ENCODE data around the gene KRT73. TPM values are rescaled to one million over a fixed set of nuclear protein-coding genes. Genes with fewer than 3 reads are reported as not detected.
A peak's percentile ranks its signal among the peaks of the same experiment; 100 is the strongest.

Gene KRT73
- total and polyA plus RNA-seq, 2 of the 8 experiments (the other 6 are each of a cell fraction or from before 2014, with no cell fraction given) = not detected

DNA sequence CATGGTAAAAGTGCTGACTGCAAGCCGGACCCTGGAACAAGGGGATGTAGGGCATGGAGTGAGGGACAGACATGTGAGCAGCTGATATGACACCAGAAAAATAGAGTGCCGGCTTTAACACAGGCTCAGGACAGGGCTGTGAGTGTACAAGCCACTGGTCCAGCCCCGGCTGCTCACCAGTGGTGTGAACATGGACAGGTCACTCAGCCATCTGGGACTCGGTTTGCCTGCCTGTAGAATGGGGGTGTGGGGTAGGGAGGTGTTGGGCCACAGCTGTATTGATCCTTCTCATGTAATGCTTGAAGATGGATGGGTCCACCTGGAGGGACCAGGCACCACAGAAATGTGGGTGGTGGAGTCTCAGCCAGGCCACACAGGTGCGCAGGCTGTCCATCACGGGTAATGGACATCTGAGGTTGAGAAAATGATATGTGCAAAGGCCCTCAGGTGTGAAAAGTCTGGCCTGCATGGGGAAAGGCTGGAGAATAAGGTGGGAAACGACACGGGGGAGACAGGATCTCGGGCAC, 34.1 kb downstream of the KRT73 start:
- H3K4me1 ChIP-seq (replicated peaks in 1 of 4; ENCODE audit: control insufficient read depth in 3 of 4, insufficient read depth in 4 of 4, low read length in 3 of 4) = no peaks in the 10 kb centered on the region
- H2BK5ac ChIP-seq (ENCODE audit: low read depth, low read length) = no peak overlapping the region
- 91% methylated on average over 9 of the region's 9 CpGs; no CpG with 5 or more reads in 1 of the 2 experiments for WGBS, 2 experiments (ENCODE audit: extremely low coverage in 1 of 2, insufficient coverage in 1 of 2, insufficient read length in 1 of 2, insufficient replicate concordance in 2 of 2, low coverage in 1 of 2, low lambda C conversion rate in 2 of 2, missing lambda C conversion rate in 1 of 2)
- H3K27ac ChIP-seq (ENCODE audit: low read depth, low read length) = no peak overlapping the region
- no peak for DNase-seq (ENCODE audit: low read depth in 1 of 2, low spot score in 2 of 2)
- H3K36me3 ChIP-seq (ENCODE audit: control insufficient read depth in 2 of 4, insufficient read depth in 4 of 4, low read length in 3 of 4) = no peaks in the 10 kb centered on the region
- no peak overlapping the region for H4K5ac ChIP-seq (ENCODE audit: insufficient read length, low read depth, low read length)
- ChIA-PET POLR2A (ENCODE audit: partially characterized antibody) (no interaction called here), CTCF (ENCODE audit: partially characterized antibody) (interaction anchor here (0.8 to 23.2 kb wide), 28 partner anchors 9 to 444 kb away, joined by 3 to 502 read pairs (median 6); partner anchors contain the start of gene KRT74)
- no peaks in the 10 kb centered on the region for H3K79me1 ChIP-seq (ENCODE audit: low read depth, low read length)
- no peak overlapping the region for H4K91ac ChIP-seq (replicated peaks; ENCODE audit: insufficient read length, low read length)
- H3K79me2 ChIP-seq (ENCODE audit: control insufficient read depth in 1 of 2, insufficient read depth in 2 of 2, low read length in 2 of 2) = no peaks in the 10 kb centered on the region
- H3K4me2 ChIP-seq (ENCODE audit: insufficient read depth in 1 of 2, low read depth in 2 of 2, low read length in 2 of 2) = no peak overlapping the region
- H2BK120ac ChIP-seq (replicated peaks; ENCODE audit: low read depth, low read length) = no peak overlapping the region
- FAIRE-seq = no peak
- no peak overlapping the region for H3K14ac ChIP-seq (ENCODE audit: insufficient read length)
- no peak overlapping the region for H3K23ac ChIP-seq (ENCODE audit: insufficient read length)
- H3K4ac ChIP-seq (replicated peaks; ENCODE audit: insufficient read length, low read depth, low read length) = no peak overlapping the region
- H4K8ac ChIP-seq (ENCODE audit: extremely low read depth, insufficient read depth, low read length) = no peak overlapping the region
- H2AFZ ChIP-seq (ENCODE audit: low read length) = no peak overlapping the region
- no peaks in the 10 kb centered on the region; a peak in 1 of 7 replicates for H3K27me3 ChIP-seq (replicated peaks in 1 of 4; ENCODE audit: control insufficient read depth in 3 of 4, extremely low read depth in 1 of 4, insufficient read depth in 3 of 4, low read length in 3 of 4)
- H3K9me3 ChIP-seq (ENCODE audit: insufficient read depth in 2 of 2, low read depth in 1 of 2, low read length in 1 of 2) = no peaks in the 10 kb centered on the region
- H3K9ac ChIP-seq (replicated peaks in 1 of 4; ENCODE audit: extremely low read depth in 1 of 4, low read depth in 3 of 4, low read length in 3 of 4) = no peak overlapping the region
- H4K20me1 ChIP-seq (replicated peaks in 1 of 2; ENCODE audit: control insufficient read depth in 1 of 2, insufficient read depth in 2 of 2, low read length in 2 of 2) = no peaks in the 10 kb centered on the region
- H3K56ac ChIP-seq (replicated peaks; ENCODE audit: insufficient read length, low read depth, low read length) = no peak overlapping the region
- H3K23me2 ChIP-seq (ENCODE audit: low read depth, low read length) = no peaks in the 10 kb centered on the region
- no peak overlapping the region for H3K18ac ChIP-seq (ENCODE audit: extremely low read depth, low read length)
- H2BK20ac ChIP-seq (ENCODE audit: low read length) = no peak overlapping the region
- H2AK5ac ChIP-seq (ENCODE audit: low read depth, low read length) = 0 out of 2 replicates have a peak overlapping the region, but pooled peaks have one; percentile 3
- no peak overlapping the region for H2BK15ac ChIP-seq (ENCODE audit: low read length)
- no peak overlapping the region for H2BK12ac ChIP-seq (ENCODE audit: low read depth, low read length)
- no peak overlapping the region for H3K4me3 ChIP-seq (ENCODE audit: extremely low read depth in 1 of 4, insufficient read depth in 2 of 4, low read depth in 3 of 4, low read length in 4 of 4)
- TF ChIP-seq KDM4A (IDR thresholded peaks at IDR 0.05; ENCODE audit: low read depth, low read length, severe bottlenecking) (no peak), FOSL1 (IDR thresholded peaks at IDR 0.05; ENCODE audit: insufficient read depth, low read depth, low read length) (no peak), CEBPB (IDR thresholded peaks at IDR 0.05; ENCODE audit: low read depth, low read length) (no peak), SAP30 (IDR thresholded peaks at IDR 0.05; ENCODE audit: insufficient read depth, insufficient replicate concordance, low read length) (no peak), KDM1A (IDR thresholded peaks at IDR 0.05; ENCODE audit: borderline replicate concordance, low read length) (no peak), ASH2L (IDR thresholded peaks at IDR 0.05; ENCODE audit: low read length) (no peak), TBP (IDR thresholded peaks at IDR 0.05; ENCODE audit: low read depth, low read length) (no peak), CHD2 (IDR thresholded peaks at IDR 0.05; ENCODE audit: low read length) (no peak), CTBP2 (IDR thresholded peaks at IDR 0.05; ENCODE audit: borderline replicate concordance, insufficient read depth, insufficient read length, low read length) (no peak), HDAC6 (IDR thresholded peaks at IDR 0.05; ENCODE audit: low read depth, low read length) (no peak), POU5F1 (IDR thresholded peaks at IDR 0.05; ENCODE audit: low read depth, low read length) (no peak), SUZ12 (IDR thresholded peaks at IDR 0.05; ENCODE audit: low read length) (no peak)
- TF ChIP-seq, protein P1, sequence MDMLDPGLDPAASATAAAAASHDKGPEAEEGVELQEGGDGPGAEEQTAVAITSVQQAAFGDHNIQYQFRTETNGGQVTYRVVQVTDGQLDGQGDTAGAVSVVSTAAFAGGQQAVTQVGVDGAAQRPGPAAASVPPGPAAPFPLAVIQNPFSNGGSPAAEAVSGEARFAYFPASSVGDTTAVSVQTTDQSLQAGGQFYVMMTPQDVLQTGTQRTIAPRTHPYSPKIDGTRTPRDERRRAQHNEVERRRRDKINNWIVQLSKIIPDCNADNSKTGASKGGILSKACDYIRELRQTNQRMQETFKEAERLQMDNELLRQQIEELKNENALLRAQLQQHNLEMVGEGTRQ (IDR thresholded peaks at IDR 0.05; ENCODE audit: low read length) = no peak

Data from H1 (cell line).